Dermis microvascular lymphatic vessel endothelial cell (primary cell): ENCODE results near the gene PPAN. TPM values are rescaled to one million over a fixed set of nuclear protein-coding genes. Genes with fewer than 3 reads are reported as not detected.

Source experiments
- DNase-seq, 2 donors: peaks; one replicate each; pipeline versions ENCODE4 v3.0.0 to v3.0.0-alpha.2; 2010; ENCODE audit warnings: low read depth in 2 of 2
- total RNA-seq: library from RNA; depleted of rRNA; stranded (reverse); fragments of >200 nt; gene quantifications from 2 replicates; pipeline ENCODE4 v1.2.1, GENCODE V29; 2014

The PPAN gene
- total RNA-seq, 1 donor from 2014 or later = 16.3 TPM

DNA sequence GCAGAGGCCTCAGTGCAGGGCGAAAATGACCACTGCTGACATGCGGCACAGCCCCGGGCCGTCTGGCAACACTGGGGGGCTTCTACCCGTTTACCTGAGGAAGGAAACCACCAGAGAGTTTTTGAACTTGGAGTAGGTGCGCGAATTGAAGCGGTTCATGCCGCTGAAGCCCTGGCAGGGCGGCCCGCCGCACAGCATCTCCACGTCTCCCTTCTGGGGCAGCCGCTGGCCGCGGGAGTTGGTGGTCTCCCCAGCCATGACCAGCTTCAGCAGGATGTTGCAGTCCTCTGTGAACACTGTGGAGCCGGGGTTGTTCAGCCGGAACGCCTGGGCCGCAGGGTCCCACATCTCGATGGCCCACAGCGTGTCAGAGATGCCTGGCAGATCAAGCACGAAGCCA, 33.8 kb downstream of the PPAN start:
- no peak for DNase-seq

DNA sequence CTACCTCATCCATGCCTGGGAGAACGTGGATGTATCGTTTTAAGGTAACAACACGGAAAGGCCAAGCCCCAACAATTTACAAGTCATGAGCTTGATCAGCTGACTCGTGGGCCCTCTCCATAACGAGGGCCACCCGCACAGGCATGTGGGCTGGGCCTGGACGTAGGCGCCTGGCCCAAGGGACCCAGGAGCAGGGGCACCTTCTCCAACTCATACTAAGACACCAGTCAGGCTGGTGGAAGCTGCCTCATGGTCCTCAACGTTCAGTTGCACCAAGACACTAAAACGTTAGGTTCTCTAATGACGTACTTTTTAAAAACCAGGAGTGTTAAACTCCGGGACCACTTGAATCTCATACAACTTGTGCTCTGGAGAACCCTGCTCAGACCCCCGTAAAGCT, 35.3 kb downstream of the PPAN start:
- DNase-seq = no peak

DNA sequence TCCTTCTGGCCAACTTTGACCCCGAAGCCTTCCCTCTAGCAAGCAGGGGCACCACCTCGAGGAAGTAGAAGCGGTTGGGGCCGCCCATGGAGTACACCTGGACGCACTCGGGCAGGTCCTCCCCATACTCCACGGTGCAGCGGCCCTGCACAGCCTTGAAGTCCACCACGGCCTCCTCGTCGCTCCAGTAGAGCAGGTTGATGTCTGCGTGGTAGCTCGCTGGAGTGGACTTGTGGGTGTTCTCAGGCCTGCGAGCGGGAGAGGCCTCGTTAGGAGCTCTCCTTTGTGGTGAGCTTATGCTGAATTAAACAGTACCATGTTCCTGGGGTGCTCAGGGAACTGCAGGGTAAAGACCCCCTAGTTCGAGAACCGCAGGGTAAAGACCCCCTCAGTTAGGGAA, 35.8 kb downstream of the PPAN start:
- DNase-seq = no peak

DNA sequence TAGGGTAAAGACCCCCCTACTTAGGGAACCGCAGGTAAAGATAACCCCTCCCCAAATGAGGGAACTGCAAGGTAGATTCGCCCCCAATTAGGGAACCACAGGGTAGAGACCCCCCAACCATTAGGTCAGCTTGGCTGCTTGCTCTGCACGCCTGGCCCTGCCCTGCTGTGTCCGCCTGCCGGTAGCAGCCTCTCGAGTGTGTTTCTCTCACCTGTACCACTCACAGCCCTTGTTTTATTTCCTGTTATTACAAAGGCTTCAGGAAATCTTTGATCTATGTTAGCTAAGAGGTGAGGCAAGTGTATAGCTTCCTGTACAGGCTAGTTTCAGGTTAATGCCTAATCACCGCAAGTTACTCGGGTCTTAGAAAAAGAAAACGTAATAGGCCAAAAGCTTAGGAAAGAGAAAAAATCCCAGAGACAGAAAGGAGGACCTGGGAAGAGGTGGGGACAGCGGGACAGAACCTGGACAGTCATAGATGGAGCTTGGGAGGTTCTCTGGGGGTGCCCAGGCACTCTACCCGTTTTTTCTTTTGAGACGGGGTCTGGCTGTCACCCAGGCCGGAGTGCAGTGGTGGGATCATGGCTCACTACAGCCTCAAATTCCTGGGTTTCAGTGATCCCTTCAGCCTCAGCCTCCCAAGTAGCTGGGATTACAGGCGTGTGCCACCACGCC, 36.7 kb downstream of the PPAN start:
- DNase-seq = no peak

DNA sequence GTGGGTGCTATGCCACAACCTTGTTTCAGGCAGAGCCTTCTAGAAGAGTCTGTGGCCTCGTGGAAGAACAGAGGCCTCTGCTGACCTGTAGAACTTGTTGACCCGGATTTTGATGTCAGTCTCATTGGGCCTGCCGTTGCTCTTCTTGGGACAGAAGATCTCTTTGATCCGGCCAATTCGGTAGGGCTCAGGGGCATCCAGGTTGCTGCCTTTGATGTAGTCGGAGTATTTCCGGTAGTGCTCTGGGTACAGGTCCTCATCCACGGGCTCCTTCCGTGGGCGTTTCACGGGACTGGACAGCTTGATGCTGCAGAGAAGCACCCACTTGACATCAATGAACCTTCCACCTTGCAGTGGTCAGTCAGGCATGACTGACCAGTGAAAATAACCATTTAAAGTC, 37.5 kb downstream of the PPAN start:
- DNase-seq = no peak

DNA sequence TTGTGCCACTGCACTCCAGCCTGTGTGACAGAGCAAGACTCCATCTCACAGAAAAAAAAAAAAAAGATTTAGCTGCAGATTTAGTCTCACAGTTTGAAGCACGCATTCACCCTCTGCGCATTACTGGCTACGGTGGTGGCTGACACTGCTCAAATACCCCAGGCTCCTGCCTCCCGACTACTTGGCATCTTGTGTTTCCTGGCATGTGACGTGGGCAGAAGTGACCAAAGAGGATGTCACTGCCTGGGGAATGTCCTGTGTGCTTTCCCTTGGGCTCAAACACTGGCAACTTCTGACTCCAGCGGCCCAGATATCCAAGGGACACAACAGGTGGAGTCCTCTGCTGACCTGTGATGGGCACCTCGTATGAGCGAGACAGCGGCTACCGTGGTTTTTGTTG, 38.2 kb downstream of the PPAN start:
- DNase-seq = peak in 1 of 2 donors; percentile 12

DNA sequence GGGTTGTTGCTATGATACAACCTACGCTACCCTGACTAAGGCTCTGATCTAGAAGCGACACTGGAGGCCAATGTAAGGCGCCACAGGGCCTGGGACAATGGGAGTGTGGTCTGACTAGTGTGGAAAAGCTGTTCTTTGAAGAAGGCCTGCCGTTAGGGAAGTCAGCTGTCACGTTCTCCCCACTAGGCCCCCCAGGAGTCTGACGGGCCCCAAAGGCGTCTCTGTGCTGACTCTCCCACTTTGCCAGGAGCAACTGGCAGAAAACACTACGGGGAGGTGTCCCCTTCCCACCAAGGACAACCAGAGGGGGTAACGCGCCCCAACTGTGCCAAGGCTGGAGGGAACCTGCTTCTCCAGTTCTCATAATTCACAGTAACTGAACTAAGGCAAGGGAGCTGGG, 38.9 kb downstream of the PPAN start:
- no peak for DNase-seq

DNA sequence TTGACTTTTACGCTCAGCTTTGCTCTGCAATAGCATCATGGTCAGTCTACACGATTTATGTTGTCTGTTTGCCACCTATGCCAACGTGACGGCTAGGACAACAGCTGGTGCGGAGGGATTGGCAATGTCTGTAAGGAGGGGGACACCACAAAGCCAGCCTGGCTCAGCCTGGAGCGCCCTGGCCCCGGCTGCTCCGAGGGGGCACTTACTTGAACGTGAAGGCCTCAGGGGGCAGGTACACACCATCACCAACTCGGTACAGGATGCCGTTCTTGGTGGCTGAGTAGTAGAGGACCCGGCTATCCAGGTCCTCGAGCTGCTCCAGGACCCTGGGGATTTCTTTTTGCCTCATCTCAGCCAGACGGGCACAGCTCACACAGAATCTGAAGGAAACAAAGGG, 40.0 kb downstream of the PPAN start:
- DNase-seq = no peak

DNA sequence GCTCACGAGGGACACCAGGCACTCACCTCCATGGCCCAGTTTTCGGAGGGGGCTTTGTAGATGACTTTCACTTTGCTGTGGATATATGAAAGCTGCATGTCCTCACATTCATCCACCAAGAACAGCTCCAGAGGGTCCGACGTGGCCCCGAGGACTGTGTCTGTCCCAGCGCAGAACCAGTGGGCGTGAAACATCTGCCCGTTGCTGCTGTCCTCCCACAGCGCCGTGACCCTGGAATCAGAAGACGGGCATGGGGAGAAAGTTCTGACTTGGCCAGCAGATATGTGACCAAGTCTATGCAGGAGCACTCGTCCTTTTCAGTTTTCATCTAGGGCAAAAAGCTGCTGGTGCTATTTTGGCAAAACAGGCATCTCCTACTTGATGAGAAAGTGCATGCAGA, 43.3 kb downstream of the PPAN start:
- DNase-seq = no peak

DNA sequence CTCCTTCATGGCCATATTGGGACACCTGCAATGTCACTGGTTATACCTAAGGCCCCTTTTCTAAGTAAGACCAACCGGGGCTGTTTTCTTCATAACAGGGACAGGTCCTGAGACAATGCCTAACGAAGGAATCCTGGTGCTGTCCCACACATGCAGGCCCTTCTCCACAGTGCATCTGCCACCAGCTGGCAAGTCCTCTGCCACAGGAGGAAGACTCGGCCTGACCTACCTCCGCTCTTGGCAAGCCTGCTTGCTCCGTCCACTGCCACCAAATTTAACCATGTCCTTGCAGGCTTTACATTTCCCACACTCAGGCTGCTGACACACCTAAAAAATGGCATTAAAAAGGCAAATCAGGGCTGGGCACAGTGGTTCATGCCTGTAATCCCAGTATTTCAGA, 45.4 kb downstream of the PPAN start:
- DNase-seq = no peak

DNA sequence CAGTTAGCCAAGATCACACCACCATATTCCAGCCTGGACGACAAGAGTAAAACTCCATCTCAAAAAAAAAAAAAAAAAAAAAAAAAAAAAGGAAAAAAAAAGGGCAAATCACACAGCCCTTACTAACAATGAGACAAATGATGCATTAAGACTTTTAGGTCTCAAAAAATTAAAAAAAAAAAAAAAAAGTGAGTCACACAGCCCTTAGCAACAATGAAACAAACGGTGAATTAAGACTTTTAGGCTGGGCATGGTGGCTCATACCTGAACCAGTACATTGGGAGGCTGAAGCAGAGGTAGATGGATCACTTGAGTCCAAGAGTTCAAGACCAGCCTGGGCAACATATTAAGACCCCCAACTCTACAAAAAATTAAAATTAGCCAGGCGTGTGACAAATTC, 45.9 kb downstream of the PPAN start:
- no peak for DNase-seq

DNA sequence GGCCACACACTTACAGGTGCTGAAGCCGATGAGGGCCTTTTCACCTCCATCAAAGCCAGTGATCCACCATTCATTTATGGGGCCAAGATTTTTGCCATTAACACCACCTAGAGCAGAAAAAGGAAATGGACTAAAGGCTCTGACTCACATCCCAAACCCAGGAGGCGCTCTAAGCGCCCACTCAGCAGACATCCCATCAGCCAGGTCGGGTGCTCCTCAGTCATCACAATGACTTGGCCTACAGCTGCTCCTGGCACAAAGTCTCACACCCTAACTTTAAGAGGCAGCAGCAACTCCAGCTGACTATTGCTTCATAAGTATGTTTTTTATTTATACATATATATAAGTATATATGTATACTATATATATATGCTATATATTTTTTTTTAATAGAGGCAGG, 49.7 kb downstream of the PPAN start:
- DNase-seq = peak in 1 of 2 donors; percentile 12

DNA sequence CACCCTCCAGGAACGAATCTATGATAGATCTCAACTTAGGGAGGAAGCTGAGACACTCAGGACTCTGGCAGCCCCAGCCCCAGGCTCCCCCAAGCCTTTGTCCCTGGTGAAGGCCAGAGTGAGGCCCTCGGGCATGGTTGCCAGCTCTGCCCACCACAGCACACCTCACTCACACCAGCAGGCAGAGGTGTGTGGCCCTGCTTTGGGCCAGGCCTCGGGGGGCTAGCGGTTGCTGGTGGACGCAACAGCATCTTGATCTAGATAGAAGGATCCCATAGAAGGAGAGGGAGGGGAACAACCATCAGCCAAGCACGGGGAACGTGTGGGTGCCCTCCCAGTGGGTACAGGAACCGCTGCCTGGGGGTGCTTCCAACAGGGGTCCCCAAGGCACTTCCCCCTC, 51.9 kb downstream of the PPAN start:
- no peak for DNase-seq

DNA sequence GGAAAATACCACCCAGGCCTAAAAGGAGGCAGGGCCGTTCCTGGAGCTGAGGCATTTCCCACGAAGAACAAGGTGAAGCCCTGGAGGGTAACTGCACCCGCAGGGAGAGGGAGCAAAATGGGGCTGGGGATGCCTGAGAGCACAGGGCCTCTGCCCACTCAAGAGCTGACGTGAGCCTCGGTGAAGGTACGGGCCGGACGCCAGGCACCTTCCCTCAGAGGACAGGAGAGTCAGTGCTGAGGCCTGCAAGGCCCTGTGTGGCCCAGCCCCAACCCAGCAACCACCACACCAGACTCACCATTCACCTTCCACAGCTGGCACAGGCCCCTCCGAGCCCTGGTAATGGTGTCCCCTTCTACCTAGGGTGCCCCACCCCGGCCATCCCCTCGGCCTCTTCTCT, 52.3 kb downstream of the PPAN start:
- DNase-seq = no peak

DNA sequence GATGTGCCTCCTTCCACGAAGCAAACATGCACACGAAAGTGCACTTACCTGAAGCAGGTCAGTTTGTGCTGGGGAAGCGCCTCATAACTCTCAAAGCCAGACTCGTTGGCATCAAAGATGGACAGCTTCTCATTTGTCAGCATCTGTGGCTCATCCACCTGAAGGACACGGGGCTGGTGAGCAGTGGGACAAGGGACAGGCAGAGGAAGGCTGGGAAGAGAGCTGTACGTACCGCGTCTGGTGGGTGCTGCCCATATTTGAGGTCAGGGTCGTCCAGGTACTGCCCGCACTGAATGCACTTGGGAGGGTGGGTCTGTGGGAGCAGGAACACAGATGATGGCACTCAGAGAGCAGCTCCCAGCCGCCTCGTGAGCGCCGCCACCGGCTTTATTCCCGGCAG, 53.4 kb downstream of the PPAN start:
- no peak for DNase-seq

Other genes with a start within 250 kb of the PPAN start
- 0.39 and 1.1 TPM in 2 replicates for gene OLFM2, start 169.8 kb upstream of the PPAN start, total RNA-seq
- 0.13 and 0.25 TPM in 2 replicates for gene COL5A3, start 95.9 kb upstream of the PPAN start, total RNA-seq
- not detected in 2 replicates for gene RDH8, start 92.9 kb upstream of the PPAN start, total RNA-seq
- gene SHFL, start 20.0 kb upstream of the PPAN start, total RNA-seq = 14.0 and 22.5 TPM in 2 replicates
- gene ANGPTL6, start 3.7 kb upstream of the PPAN start, total RNA-seq = 0.13 and 0.25 TPM in 2 replicates
- 1.5 and 2.4 TPM in 2 replicates for gene P2RY11, start 5.3 kb downstream of the PPAN start, total RNA-seq
- 244 and 260 TPM in 2 replicates for gene EIF3G, start 13.5 kb downstream of the PPAN start, total RNA-seq
- 21.0 and 22.7 TPM in 2 replicates for gene DNMT1, start 88.6 kb downstream of the PPAN start, total RNA-seq
- gene S1PR2, start 125.0 kb downstream of the PPAN start, total RNA-seq = 0.39 and 0.76 TPM in 2 replicates
- 17.1 and 20.7 TPM in 2 replicates for gene MRPL4, start 145.9 kb downstream of the PPAN start, total RNA-seq
- gene ICAM1, start 164.8 kb downstream of the PPAN start, total RNA-seq = 5.8 and 7.8 TPM in 2 replicates
- 0.13 and 0.26 TPM in 2 replicates for gene ICAM4, start 180.6 kb downstream of the PPAN start, total RNA-seq
- gene ICAM5, start 183.6 kb downstream of the PPAN start, total RNA-seq = under 0.01 TPM in 1 of 2 replicates, not detected in the other
- gene ZGLP1, start 203.5 kb downstream of the PPAN start, total RNA-seq = 0.13 and 0.38 TPM in 2 replicates
- 14.6 and 15.4 TPM in 2 replicates for gene FDX2, start 209.7 kb downstream of the PPAN start, total RNA-seq
- gene RAVER1, start 227.2 kb downstream of the PPAN start, total RNA-seq = 5.4 and 8.3 TPM in 2 replicates
- 6.2 and 8.7 TPM in 2 replicates for gene ICAM3, start 233.3 kb downstream of the PPAN start, total RNA-seq